K562 (cell line): Measurements from ENCODE around the gene KIAA0513. TPM values are rescaled to one million over a fixed set of nuclear protein-coding genes. Genes with fewer than 3 reads are reported as not detected.
A peak's percentile ranks its signal among the peaks of the same experiment; 100 is the strongest.

ENCODE experiments used
- ATAC-seq: fragments of 200-7000 bp; cut with Tn5 transposase; 3 replicates; pipeline ENCODE4 v1.9.1; 2020; ENCODE audit warnings: moderate library complexity
- BruUV-seq: library from RNA; stranded (reverse); fragments of 400-500 nt; replicated peaks from 2 replicates; lab custom pipeline; 2021; lab: Mats Ljungman, UMichigan
- CTCF ChIA-PET: fragments of 300-600 bp; formaldehyde crosslinking; extraction: SDS; loops from one replicate; lab custom pipeline; 2021; ENCODE audit warnings: low intra/inter-chr PET ratio; lab: Yijun Ruan, JAX
- POLR2A ChIA-PET: fragments of 300-600, 350-650 bp; sonication (Branson Sonifier 250); formaldehyde crosslinking; extraction: SDS; loops from one replicate; lab custom pipeline; 2021; ENCODE audit warnings: antibody characterized with exemption, inconsistent platforms; lab: Yijun Ruan, JAX
- DNase-seq, 4 experiments: peaks; one replicate each; pipeline versions ENCODE4 v3.0.0 to v3.0.0-alpha.2; 2011 to 2018; ENCODE audit warnings: low spot score in 3 of 4, mixed read lengths in 3 of 4; ENCODE audit errors: extremely low read depth in 1 of 4
- FAIRE-seq: peaks from 2 replicates; lab custom pipeline; 2011; peaks lifted over from hg19 to GRCh38; lab: Jason Lieb, UNC
- H2AFZ ChIP-seq: 2 replicates; pipeline ENCODE4 v1.6.0; 2011; ENCODE audit warnings: low read depth, low read length, control low read depth, inconsistent platforms
- H3K27ac ChIP-seq: fragments of 200-600 bp; 3 replicates; pipeline ENCODE4 v1.8.0; 2011; ENCODE audit warnings: low read depth, mild to moderate bottlenecking, control low read depth, inconsistent platforms, low read length, moderate library complexity, mixed read lengths; ENCODE audit errors: extremely low read depth
- H3K27me3 ChIP-seq, 2 experiments: fragments of 300-600 bp in 1 of 2; 2 replicates in 1 of 2; 3 replicates in 1 of 2; pipeline versions ENCODE4 v1.6.0 to v1.8.0; 2011; ENCODE audit warnings: inconsistent platforms in 2 of 2, low read length in 2 of 2, mild to moderate bottlenecking in 1 of 2, mixed read lengths in 1 of 2, moderate library complexity in 1 of 2; ENCODE audit not compliant: control insufficient read depth in 2 of 2, insufficient read depth in 2 of 2
- H3K36me3 ChIP-seq: fragments of 300-600 bp; 3 replicates; pipeline ENCODE4 v1.8.0; 2011; ENCODE audit warnings: mild to moderate bottlenecking, low read length, inconsistent platforms; ENCODE audit not compliant: control insufficient read depth, insufficient read depth
- H3K4me1 ChIP-seq, 2 experiments: fragments of 200-600 bp in 1 of 2; replicated peaks in 1 of 2; 2 replicates in 1 of 2; 3 replicates in 1 of 2; pipeline versions ENCODE4 v1.5.1 to v1.8.0; 2011; ENCODE audit warnings: inconsistent platforms in 2 of 2, low read length in 2 of 2, mild to moderate bottlenecking in 1 of 2, mixed read lengths in 1 of 2, moderate library complexity in 1 of 2; ENCODE audit not compliant: control insufficient read depth in 2 of 2, insufficient read depth in 2 of 2
- H3K4me2 ChIP-seq: 2 replicates; pipeline ENCODE4 v1.6.1; 2011; ENCODE audit warnings: low read length, control low read depth, inconsistent platforms, mixed read lengths; ENCODE audit not compliant: insufficient read depth
- H3K4me3 ChIP-seq: fragments of 200-600 bp; sonication (generic), shearing (Covaris generic); 2 replicates; pipeline ENCODE4 v1.5.1; 2016; ENCODE audit warnings: control low read depth, inconsistent platforms
- H3K79me2 ChIP-seq: fragments of 200-600 bp; 3 replicates; pipeline ENCODE4 v1.8.0; 2011; ENCODE audit warnings: low read length, inconsistent platforms; ENCODE audit not compliant: control insufficient read depth, insufficient read depth
- H3K9ac ChIP-seq, 2 experiments: 2 replicates each; pipeline versions ENCODE4 v1.6.0 to v1.6.1; 2011; ENCODE audit warnings: low read depth in 2 of 2, low read length in 2 of 2, control low read depth in 1 of 2, inconsistent platforms in 1 of 2, mild to moderate bottlenecking in 1 of 2, mixed read lengths in 1 of 2; ENCODE audit not compliant: insufficient read depth in 1 of 2
- H3K9me1 ChIP-seq: one replicate; pipeline ENCODE4 v1.6.0; 2011; ENCODE audit warnings: inconsistent platforms, mild to moderate bottlenecking, low read length, moderate library complexity; ENCODE audit not compliant: control insufficient read depth, insufficient read depth
- H3K9me3 ChIP-seq: replicated peaks from 2 replicates; pipeline ENCODE4 v1.5.1; 2011; ENCODE audit warnings: low read depth, low read length, inconsistent platforms; ENCODE audit not compliant: control insufficient read depth, insufficient read depth
- H4K20me1 ChIP-seq: replicated peaks from 2 replicates; pipeline ENCODE4 v1.6.1; 2011; ENCODE audit warnings: low read length, inconsistent platforms, mixed read lengths; ENCODE audit not compliant: control insufficient read depth, insufficient read depth
- RBM22 ChIP-seq: fragments of 200-400 bp; formaldehyde crosslinking; IDR thresholded peaks from 2 replicates; pipeline ENCODE4 v1.6.1; 2018; ENCODE audit warnings: low read length, low read depth; ENCODE audit not compliant: poor library complexity, severe bottlenecking
- ZBTB40 ChIP-seq, 2 experiments: fragments of 450-650 bp in 1 of 2; sonication (generic) in 1 of 2; formaldehyde crosslinking in 1 of 2; IDR thresholded peaks; 2 replicates each; pipeline versions ENCODE4 v1.7.1 to v1.9.0; 2016 to 2022; ENCODE audit warnings: inconsistent platforms in 1 of 2, mild to moderate bottlenecking in 1 of 2, missing genetic modification reagents in 1 of 2
- ZNF175 ChIP-seq: fragments of 200-800 bp; sonication (Bioruptor generic); IDR thresholded peaks from 2 replicates; pipeline ENCODE4 v1.6.1; 2016; ENCODE audit warnings: low read depth, mild to moderate bottlenecking, missing genetic modification characterization, missing compliant biosample characterization
- ZNF184 ChIP-seq: sonication (generic); formaldehyde crosslinking; IDR thresholded peaks from 2 replicates; pipeline ENCODE4 v1.5.0; 2020; ENCODE audit warnings: missing genetic modification reagents
- ZNF764 ChIP-seq: fragments of 250-450 bp; sonication (Bioruptor Pico); IDR thresholded peaks from 2 replicates; pipeline ENCODE4 v1.4.0; 2020; ENCODE audit warnings: low read depth, mild to moderate bottlenecking, moderate library complexity
- WGBS: fragments of 100-300 bp; shearing (Covaris generic); methylation state at CpG from one replicate; pipeline ENCODE4 v1.1.6; 2016; ENCODE audit warnings: low coverage, mixed read lengths; ENCODE audit not compliant: insufficient coverage; ENCODE audit errors: missing lambda C conversion rate; 5-methylcytosine and 5-hydroxymethylcytosine counted together
- in situ Hi-C: fragments of 300-500 bp; cut with MboI; formaldehyde crosslinking; loops from 4 replicates; pipeline ENCODE4 v1.15.0; 2018; ENCODE audit warnings: inconsistent platforms, mixed read lengths
- intact Hi-C: fragments of 100-400 bp; cut with micrococcal nuclease; formaldehyde crosslinking; loops from 2 replicates; pipeline ENCODE4 v1.14.2; 2022
- polyA plus RNA-seq, 8 experiments: library from polyadenylated mRNA; depleted of rRNA in 4 of 8; stranded (reverse) in 5 of 8; unstranded in 3 of 8; fragments of >200 nt; fragmentation: Nextera tagmentation in 2 of 8; fragmentation: Illumina TruSeq in 1 of 8; extraction: Ambion mirVana in 2 of 8; extraction: Trizol in 1 of 8; gene quantifications; 2 replicates each; pipeline versions ENCODE4 v1.2.1 to v1.2.3, GENCODE V29; 2011 to 2014; ENCODE audit warnings: inconsistent platforms in 1 of 8, missing spikeins in 1 of 8
- total RNA-seq, 7 experiments: library from RNA; depleted of rRNA in 6 of 7; stranded (reverse); fragments of >200 nt in 6 of 7; fragmentation: Illumina TruSeq in 2 of 7; extraction: Trizol in 2 of 7; gene quantifications; 2 replicates each; pipeline versions ENCODE4 v1.2.1 to v1.2.3, GENCODE V29; 2011 to 2021; ENCODE audit warnings: low replicate concordance in 1 of 7

KIAA0513 gene
- total and polyA plus RNA-seq, 9 of the 15 experiments (the other 6 are each of a cell fraction or from before 2014, with no cell fraction given), result 0.18 to 13.7 (median 10.2) TPM

DNA sequence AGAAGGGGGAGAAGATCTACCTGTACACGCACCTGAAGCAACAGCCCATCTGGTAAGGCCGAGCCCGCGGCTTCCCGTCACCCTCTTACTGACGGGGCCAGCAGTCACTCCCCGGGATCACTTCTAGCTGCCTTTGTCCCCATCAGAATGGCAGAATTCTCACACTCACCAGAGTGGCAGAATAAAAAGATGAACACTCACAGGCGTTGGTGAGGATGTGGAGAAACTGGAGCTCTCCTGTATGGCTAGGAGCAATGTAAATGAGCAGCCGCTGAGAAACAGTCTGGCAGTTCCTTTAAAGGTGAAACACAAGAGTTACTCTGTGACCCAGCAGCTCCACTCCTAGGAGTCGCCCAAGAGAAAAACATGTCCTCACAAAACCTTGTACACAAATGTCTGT is 51.4 kb downstream of the KIAA0513 start:
- peak; percentile 35 for FAIRE-seq
- H3K4me3 ChIP-seq, result no peak overlapping the region

GRCh38 chr16:85079785-85080570 is 52.4 kb downstream of the KIAA0513 start:
- intact Hi-C loops (loop anchor here (10.0 kb wide), 1 partner anchor 455 kb away; no protein-coding TSS in a partner anchor), in situ Hi-C loops (no loop called here)
- CTCF ChIA-PET, result no interaction called here

More for the DNA sequence above, 51.4 kb downstream of the KIAA0513 start:
- intact Hi-C loops (no loop called here), in situ Hi-C loops (no loop called here)
- no peak overlapping the region for H3K27ac ChIP-seq
- no TSS peak for BruUV-seq
- H3K27me3 ChIP-seq, result no peaks in the 10 kb centered on the region
- H3K9me1 ChIP-seq, result no peaks in the 10 kb centered on the region
- H3K36me3 ChIP-seq, result peaks cover 40% of the 10 kb centered on the region; the same call in 1 of the 3 replicates
- H4K20me1 ChIP-seq, result no peaks in the 10 kb centered on the region; the same call in none of the 2 replicates
- ATAC-seq (no peak), DNase-seq (no peak)
- ChIA-PET POLR2A (no interaction called here), CTCF (no interaction called here)
- peaks cover 0 to 30% of the 10 kb centered on the region in 2 experiments; a peak in 2 of 5 replicates for H3K4me1 ChIP-seq
- no peaks in the 10 kb centered on the region for H3K79me2 ChIP-seq
- peak; percentile 87 for TF ChIP-seq ZNF184 (CRISPR knock-in tag)
- TF ChIP-seq ZNF175, result no peak
- no peak for TF ChIP-seq ZNF764 (CRISPR knock-in tag)
- 84% methylated on average over 10 of the region's 10 CpGs for WGBS
- no peak overlapping the region for H3K4me2 ChIP-seq
- H3K9ac ChIP-seq, result peak overlapping the region in 1 of 2 experiments; percentile 20; a peak in 1 of 4 replicates
- H2AFZ ChIP-seq, result no peak overlapping the region
- no peaks in the 10 kb centered on the region for H3K9me3 ChIP-seq

More at GRCh38 chr16:85079785-85080570, 52.4 kb downstream of the KIAA0513 start:
- Histone ChIP-seq H3K9ac (no peak overlapping the region), H3K9me3 (no peaks in the 10 kb centered on the region), H2AFZ (no peak overlapping the region), H3K4me2 (no peak overlapping the region), H3K4me1 (peaks cover 0 to 30% of the 10 kb centered on the region in 2 experiments; a peak in 2 of 5 replicates), H3K27ac (no peak overlapping the region), H3K4me3 (no peak overlapping the region), H3K27me3 (no peaks in the 10 kb centered on the region), H4K20me1 (no peaks in the 10 kb centered on the region; the same call in none of the 2 replicates), H3K9me1 (no peaks in the 10 kb centered on the region), H3K36me3 (peaks cover 40% of the 10 kb centered on the region; the same call in 1 of the 3 replicates), H3K79me2 (no peaks in the 10 kb centered on the region)
- POLR2A ChIA-PET, result interaction anchor here (0.5 to 1.2 kb wide), 9 partner anchors 11 to 222 kb away, joined by 3 to 4 read pairs (median 3); partner anchors contain the start of gene ZDHHC7
- WGBS, result 70% methylated on average over 22 of the region's 22 CpGs
- no peak for ATAC-seq
- FAIRE-seq, result peak; percentile 68
- BruUV-seq, result TSS peak; percentile 37
- no peak for DNase-seq
- TF ChIP-seq ZBTB40 (IDR thresholded peaks at IDR 0.05), result peak; percentile 92
- peak; percentile 60; the same call in 1 of the 2 replicates for TF ChIP-seq ZBTB40 (CRISPR knock-in tag; IDR thresholded peaks at IDR 0.05)
- TF ChIP-seq RBM22, result no peak
